ENCODE results near the gene CEACAM4.
"Not testable (repeated sequence)": the region's sequence is repeated elsewhere in the genome, so short reads cannot be mapped to it uniquely, and the experiment has no call there.

The CEACAM4 gene

DNA sequence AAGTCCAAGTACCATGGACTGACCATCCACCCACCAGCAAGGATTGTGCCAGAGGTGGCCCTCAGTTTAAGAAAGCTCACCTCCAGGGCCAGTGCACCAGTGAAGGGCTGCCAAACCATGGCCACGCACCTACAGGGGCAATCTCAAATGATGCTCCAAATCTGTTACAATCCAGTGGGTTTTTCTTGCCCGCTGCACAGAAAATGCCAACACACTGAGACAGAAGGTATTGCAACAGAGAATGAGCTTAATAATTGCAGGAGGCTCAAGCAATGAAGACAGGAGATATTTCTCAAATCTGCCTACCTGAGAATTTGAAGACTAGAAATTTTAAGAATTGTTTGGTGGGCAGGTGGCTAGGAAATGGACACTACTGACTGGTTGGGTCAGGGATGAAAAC, 39.2 kb upstream of the CEACAM4 start:
- Histone ChIP-seq H3K4me1 (ENCODE audit: insufficient read depth, low read length, severe bottlenecking) (no peaks in the 10 kb centered on the region), H3F3A (ENCODE audit: insufficient read depth, low read length) (no peaks in the 10 kb centered on the region), H3K4me3 (ENCODE audit: low read depth, low read length, poor library complexity, severe bottlenecking) (no peak overlapping the region), H3K27me3 (ENCODE audit: insufficient read depth, low read length) (no peaks in the 10 kb centered on the region), H3K27ac (ENCODE audit: low read depth, low read length, poor library complexity, severe bottlenecking) (no peak overlapping the region), H3K9me2 (ENCODE audit: low read depth, low read length) (no peaks in the 10 kb centered on the region), H3K79me2 (ENCODE audit: insufficient read depth, low read length) (no peaks in the 10 kb centered on the region), H3K9ac (ENCODE audit: low read length) (no peak overlapping the region), H3K36me3 (ENCODE audit: insufficient read depth, low read length) (no peaks in the 10 kb centered on the region), H3K9me3 (ENCODE audit: low read length) (peaks cover 12% of the 10 kb centered on the region; the same call in 1 of the 2 replicates), H3K4me2 (ENCODE audit: low read length) (no peak overlapping the region), H4K20me1 (ENCODE audit: insufficient read depth, low read length) (no peaks in the 10 kb centered on the region), H2AFZ (ENCODE audit: low read length) (no peak overlapping the region)
- TF ChIP-seq, protein P1, sequence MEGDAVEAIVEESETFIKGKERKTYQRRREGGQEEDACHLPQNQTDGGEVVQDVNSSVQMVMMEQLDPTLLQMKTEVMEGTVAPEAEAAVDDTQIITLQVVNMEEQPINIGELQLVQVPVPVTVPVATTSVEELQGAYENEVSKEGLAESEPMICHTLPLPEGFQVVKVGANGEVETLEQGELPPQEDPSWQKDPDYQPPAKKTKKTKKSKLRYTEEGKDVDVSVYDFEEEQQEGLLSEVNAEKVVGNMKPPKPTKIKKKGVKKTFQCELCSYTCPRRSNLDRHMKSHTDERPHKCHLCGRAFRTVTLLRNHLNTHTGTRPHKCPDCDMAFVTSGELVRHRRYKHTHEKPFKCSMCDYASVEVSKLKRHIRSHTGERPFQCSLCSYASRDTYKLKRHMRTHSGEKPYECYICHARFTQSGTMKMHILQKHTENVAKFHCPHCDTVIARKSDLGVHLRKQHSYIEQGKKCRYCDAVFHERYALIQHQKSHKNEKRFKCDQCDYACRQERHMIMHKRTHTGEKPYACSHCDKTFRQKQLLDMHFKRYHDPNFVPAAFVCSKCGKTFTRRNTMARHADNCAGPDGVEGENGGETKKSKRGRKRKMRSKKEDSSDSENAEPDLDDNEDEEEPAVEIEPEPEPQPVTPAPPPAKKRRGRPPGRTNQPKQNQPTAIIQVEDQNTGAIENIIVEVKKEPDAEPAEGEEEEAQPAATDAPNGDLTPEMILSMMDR (IDR thresholded peaks at IDR 0.05; ENCODE audit: low read length), result no peak
- no peak for TF ChIP-seq EZH2 (IDR thresholded peaks at IDR 0.05; ENCODE audit: borderline replicate concordance, low read length)

DNA sequence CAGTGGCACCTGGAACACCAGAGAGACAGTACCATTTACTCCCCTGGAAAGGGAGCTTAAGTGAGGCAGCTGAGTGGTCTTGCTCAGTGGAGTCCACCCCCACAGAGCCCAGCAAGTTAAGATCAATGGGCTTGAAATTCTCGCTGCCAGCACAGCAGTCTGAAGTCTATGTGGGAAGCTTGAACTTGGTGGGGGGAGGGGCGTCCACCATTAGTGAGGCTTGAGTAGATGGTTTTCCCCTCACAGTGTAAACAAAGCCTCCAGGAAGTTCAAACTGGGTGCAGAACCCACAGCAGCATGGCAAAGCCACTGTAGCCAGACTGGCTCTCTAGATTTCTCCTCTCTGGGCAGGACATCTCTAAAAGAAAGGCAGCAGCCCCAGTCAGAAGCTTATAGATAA, 30.3 kb upstream of the CEACAM4 start:
- Histone ChIP-seq H3K4me1 (ENCODE audit: insufficient read depth, low read length, severe bottlenecking) (no peaks in the 10 kb centered on the region), H3K27ac (ENCODE audit: low read depth, low read length, poor library complexity, severe bottlenecking) (no peak overlapping the region), H3K79me2 (ENCODE audit: insufficient read depth, low read length) (no peaks in the 10 kb centered on the region), H3K4me2 (ENCODE audit: low read length) (no peak overlapping the region), H3F3A (ENCODE audit: insufficient read depth, low read length) (no peaks in the 10 kb centered on the region), H3K9me2 (ENCODE audit: low read depth, low read length) (no peaks in the 10 kb centered on the region), H3K4me3 (ENCODE audit: low read depth, low read length, poor library complexity, severe bottlenecking) (no peak overlapping the region), H2AFZ (ENCODE audit: low read length) (no peak overlapping the region), H3K27me3 (ENCODE audit: insufficient read depth, low read length) (no peaks in the 10 kb centered on the region), H3K9ac (ENCODE audit: low read length) (no peak overlapping the region), H4K20me1 (ENCODE audit: insufficient read depth, low read length) (no peaks in the 10 kb centered on the region), H3K9me3 (ENCODE audit: low read length) (no peaks in the 10 kb centered on the region), H3K36me3 (ENCODE audit: insufficient read depth, low read length) (no peaks in the 10 kb centered on the region)
- TF ChIP-seq EZH2 (IDR thresholded peaks at IDR 0.05; ENCODE audit: borderline replicate concordance, low read length), result no peak
- TF ChIP-seq, protein P1 (IDR thresholded peaks at IDR 0.05; ENCODE audit: low read length), result no peak

DNA sequence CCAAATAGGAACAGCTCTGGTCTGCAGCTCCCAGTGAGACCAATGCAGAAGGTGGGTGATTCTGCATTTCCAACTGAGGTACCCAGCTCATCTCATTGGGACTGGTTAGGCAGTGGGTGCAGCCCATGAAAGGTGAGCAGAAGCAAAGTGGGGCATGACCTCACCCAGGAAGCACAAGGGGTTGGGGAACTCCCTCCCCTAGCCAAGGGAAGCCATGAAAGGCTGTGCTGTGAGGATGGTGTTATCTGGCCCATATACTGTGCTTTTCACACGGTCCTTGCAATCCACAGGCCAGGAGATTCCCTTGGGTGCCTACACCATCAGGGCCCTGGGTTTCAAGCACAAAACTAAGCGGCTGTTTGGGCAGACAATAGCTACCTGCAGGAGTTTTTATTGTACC, 29.9 kb upstream of the CEACAM4 start:
- not testable (repeated sequence) for H3K9me2 ChIP-seq (ENCODE audit: low read depth, low read length); H3F3A ChIP-seq (ENCODE audit: insufficient read depth, low read length); H3K9me3 ChIP-seq (ENCODE audit: low read length); H3K36me3 ChIP-seq (ENCODE audit: insufficient read depth, low read length); H3K9ac ChIP-seq (ENCODE audit: low read length); H3K79me2 ChIP-seq (ENCODE audit: insufficient read depth, low read length); H4K20me1 ChIP-seq (ENCODE audit: insufficient read depth, low read length); H2AFZ ChIP-seq (ENCODE audit: low read length); H3K27me3 ChIP-seq (ENCODE audit: insufficient read depth, low read length); H3K4me1 ChIP-seq (ENCODE audit: insufficient read depth, low read length, severe bottlenecking); H3K27ac ChIP-seq (ENCODE audit: low read depth, low read length, poor library complexity, severe bottlenecking); H3K4me3 ChIP-seq (ENCODE audit: low read depth, low read length, poor library complexity, severe bottlenecking); H3K4me2 ChIP-seq (ENCODE audit: low read length)

DNA sequence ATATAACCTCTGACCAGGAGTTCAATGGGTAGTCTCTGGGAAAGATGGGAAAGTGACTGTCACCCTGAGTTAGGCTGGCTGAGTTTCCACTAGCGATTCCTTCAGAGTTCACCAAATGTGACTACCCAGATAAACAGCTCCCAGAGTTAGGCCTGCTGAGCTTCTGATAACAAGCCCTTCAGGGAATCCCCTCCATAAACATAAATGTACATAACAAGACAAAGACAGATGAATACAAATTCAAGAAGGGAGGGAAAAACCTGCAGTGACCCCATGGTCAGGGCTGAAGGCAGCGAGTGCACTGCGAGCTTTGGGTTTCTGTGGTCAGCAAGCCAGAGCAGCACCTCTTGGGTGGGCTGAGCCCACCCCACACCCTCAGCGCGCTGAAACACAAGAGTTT, 25.4 kb upstream of the CEACAM4 start:
- Histone ChIP-seq H3K9me2 (ENCODE audit: low read depth, low read length) (no peaks in the 10 kb centered on the region), H3K9ac (ENCODE audit: low read length) (no peak overlapping the region), H3K4me1 (ENCODE audit: insufficient read depth, low read length, severe bottlenecking) (no peaks in the 10 kb centered on the region), H3K27me3 (ENCODE audit: insufficient read depth, low read length) (no peaks in the 10 kb centered on the region), H4K20me1 (ENCODE audit: insufficient read depth, low read length) (no peaks in the 10 kb centered on the region), H3K9me3 (ENCODE audit: low read length) (no peaks in the 10 kb centered on the region), H3F3A (ENCODE audit: insufficient read depth, low read length) (no peaks in the 10 kb centered on the region), H3K36me3 (ENCODE audit: insufficient read depth, low read length) (no peaks in the 10 kb centered on the region), H3K4me3 (ENCODE audit: low read depth, low read length, poor library complexity, severe bottlenecking) (no peak overlapping the region), H3K79me2 (ENCODE audit: insufficient read depth, low read length) (no peaks in the 10 kb centered on the region), H3K27ac (ENCODE audit: low read depth, low read length, poor library complexity, severe bottlenecking) (no peak overlapping the region), H2AFZ (ENCODE audit: low read length) (no peak overlapping the region), H3K4me2 (ENCODE audit: low read length) (no peak overlapping the region)
- TF ChIP-seq EZH2 (IDR thresholded peaks at IDR 0.05; ENCODE audit: borderline replicate concordance, low read length), result no peak
- TF ChIP-seq, protein P1 (IDR thresholded peaks at IDR 0.05; ENCODE audit: low read length), result no peak

Measured in OCI-LY1 (cell line).